Measurements from ENCODE around the gene RRAS2.

RRAS2 gene

GRCh38 chr11:14340721-14341120 lies 18.3 kb downstream of the RRAS2 start:
- no peak overlapping the region for H3K4me3 ChIP-seq (ENCODE audit: low read depth, low read length)
- no peak for DNase-seq (ENCODE audit: low read depth)
- TF ChIP-seq, protein P1, sequence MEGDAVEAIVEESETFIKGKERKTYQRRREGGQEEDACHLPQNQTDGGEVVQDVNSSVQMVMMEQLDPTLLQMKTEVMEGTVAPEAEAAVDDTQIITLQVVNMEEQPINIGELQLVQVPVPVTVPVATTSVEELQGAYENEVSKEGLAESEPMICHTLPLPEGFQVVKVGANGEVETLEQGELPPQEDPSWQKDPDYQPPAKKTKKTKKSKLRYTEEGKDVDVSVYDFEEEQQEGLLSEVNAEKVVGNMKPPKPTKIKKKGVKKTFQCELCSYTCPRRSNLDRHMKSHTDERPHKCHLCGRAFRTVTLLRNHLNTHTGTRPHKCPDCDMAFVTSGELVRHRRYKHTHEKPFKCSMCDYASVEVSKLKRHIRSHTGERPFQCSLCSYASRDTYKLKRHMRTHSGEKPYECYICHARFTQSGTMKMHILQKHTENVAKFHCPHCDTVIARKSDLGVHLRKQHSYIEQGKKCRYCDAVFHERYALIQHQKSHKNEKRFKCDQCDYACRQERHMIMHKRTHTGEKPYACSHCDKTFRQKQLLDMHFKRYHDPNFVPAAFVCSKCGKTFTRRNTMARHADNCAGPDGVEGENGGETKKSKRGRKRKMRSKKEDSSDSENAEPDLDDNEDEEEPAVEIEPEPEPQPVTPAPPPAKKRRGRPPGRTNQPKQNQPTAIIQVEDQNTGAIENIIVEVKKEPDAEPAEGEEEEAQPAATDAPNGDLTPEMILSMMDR (conservative IDR thresholded peaks at IDR 0.05; ENCODE audit: low read depth, low read length), result no peak

- TF ChIP-seq, protein P1 (conservative IDR thresholded peaks at IDR 0.05; ENCODE audit: low read depth, low read length), result no peak
Measured at GRCh38 chr11:14339356-14339755, 19.6 kb downstream of the RRAS2 start.

DNA sequence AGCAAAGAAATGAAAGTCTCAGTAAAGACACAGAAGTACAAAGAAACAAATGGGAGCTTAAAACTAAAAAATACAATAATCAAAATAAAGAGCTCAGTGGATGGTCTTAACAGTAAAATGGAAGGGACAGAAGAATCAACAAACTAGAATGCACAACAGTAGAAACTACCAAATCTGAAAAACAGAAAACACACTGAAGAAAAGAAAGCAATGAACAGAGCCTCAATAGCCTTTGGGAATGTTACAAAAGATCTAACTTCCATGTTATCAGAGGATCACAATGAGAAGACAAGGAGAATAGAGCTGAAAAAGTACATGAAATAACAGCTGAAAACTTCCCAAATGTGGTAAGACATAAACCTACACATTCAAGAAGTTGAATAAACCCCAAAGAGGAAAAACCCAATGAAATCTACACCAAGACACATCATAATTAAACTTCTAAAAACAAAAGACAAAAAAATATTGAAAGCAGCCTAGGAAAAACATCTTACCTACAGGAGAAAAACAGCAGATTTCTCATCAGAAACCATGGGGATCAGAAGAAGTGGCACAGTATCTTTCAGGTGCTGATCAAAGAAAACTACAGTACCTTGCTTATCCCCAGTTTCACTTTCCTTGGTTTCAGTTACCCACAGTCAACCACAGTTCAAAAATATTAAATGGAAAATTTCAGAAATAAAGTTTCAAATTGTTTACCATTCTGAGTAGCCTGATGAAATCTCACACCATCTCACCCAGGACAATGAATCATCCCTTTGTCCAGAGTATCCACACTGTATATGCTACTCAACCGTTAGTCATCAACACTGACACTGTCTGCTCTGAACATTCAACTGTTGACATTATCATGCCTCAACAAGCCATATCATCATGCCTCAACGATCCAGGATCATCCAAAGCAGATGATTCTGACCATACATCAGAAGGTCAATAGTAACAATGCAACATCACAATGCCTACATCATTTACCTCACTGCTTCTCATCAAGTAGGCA lies 22.2 kb downstream of the RRAS2 start:
- DNase-seq (ENCODE audit: low read depth), result peak; percentile 96
- TF ChIP-seq, protein P1 (conservative IDR thresholded peaks at IDR 0.05; ENCODE audit: low read depth, low read length), result no peak
- no peak overlapping the region for H3K4me3 ChIP-seq (ENCODE audit: low read depth, low read length)

More at GRCh38 chr11:14339356-14339755, 19.6 kb downstream of the RRAS2 start:
- no peak for DNase-seq (ENCODE audit: low read depth)
- H3K4me3 ChIP-seq (ENCODE audit: low read depth, low read length), result no peak overlapping the region

GRCh38 chr11:14335712-14336111 lies 23.3 kb downstream of the RRAS2 start:
- peak overlapping the region; percentile 17 for H3K4me3 ChIP-seq (ENCODE audit: low read depth, low read length)
- TF ChIP-seq, protein P1 (conservative IDR thresholded peaks at IDR 0.05; ENCODE audit: low read depth, low read length), result no peak
- DNase-seq (ENCODE audit: low read depth), result no peak

DNA sequence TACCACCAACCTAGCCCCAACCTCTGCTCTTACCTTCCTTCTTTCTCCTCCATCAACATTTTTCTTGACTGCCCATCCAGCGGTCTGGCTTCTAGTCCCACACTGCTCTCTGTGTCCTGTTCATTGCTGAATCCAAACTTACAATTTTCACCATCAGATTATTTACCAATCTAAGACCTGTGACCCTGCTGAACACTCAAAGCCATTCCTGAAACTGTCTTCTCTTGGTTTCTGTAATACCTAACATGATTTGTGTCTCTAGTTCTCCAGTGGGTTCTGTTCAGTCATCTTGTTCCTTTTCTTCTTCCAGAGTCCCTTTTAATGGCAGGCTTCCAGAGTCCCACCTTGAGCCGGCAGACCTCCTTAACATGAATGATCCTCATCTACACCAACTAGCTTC lies 24.1 kb downstream of the RRAS2 start:
- TF ChIP-seq, protein P1 (conservative IDR thresholded peaks at IDR 0.05; ENCODE audit: low read depth, low read length), result no peak

GRCh38 chr11:14334192-14334591 lies 24.8 kb downstream of the RRAS2 start:
- DNase-seq (ENCODE audit: low read depth), result no peak
- H3K4me3 ChIP-seq (ENCODE audit: low read depth, low read length), result no peak overlapping the region
- TF ChIP-seq, protein P1 (conservative IDR thresholded peaks at IDR 0.05; ENCODE audit: low read depth, low read length), result no peak

More for the DNA sequence above, 24.1 kb downstream of the RRAS2 start:
- DNase-seq (ENCODE audit: low read depth), result no peak
- H3K4me3 ChIP-seq (ENCODE audit: low read depth, low read length), result no peak overlapping the region
